Esophagus mucosa (tissue), 1 donor: ENCODE data around the gene GLG1. TPM values are rescaled to one million over a fixed set of nuclear protein-coding genes. Genes with fewer than 3 reads are reported as not detected.
"Not testable (repeated sequence)": the region's sequence is repeated elsewhere in the genome, so short reads cannot be mapped to it uniquely, and the experiment has no call there.

Experiments
- ATAC-seq: fragments of 200-7000 bp; cut with Tn5 transposase; one replicate; pipeline ENCODE4 v1.9.1; 2020
- total RNA-seq: library from RNA; stranded (reverse); gene quantifications from one replicate; pipeline ENCODE4 v1.2.4, GENCODE V29; 2023
- donor health status: DM: yes; HTN: yes; CAD: no.

GLG1 gene
- total RNA-seq, 1 donor from 2014 or later: 54.6 TPM

GRCh38 chr16:74524926-74525325 is 82.0 kb downstream of the GLG1 start:
- ATAC-seq: no peak

GRCh38 chr16:74524117-74524516 is 82.8 kb downstream of the GLG1 start:
- ATAC-seq: no peak

GRCh38 chr16:74523706-74524105 is 83.2 kb downstream of the GLG1 start:
- not testable (repeated sequence) for ATAC-seq

GRCh38 chr16:74522160-74522559 is 84.8 kb downstream of the GLG1 start:
- ATAC-seq: no peak

- no peak for ATAC-seq
Measured at GRCh38 chr16:74521691-74522090, 85.2 kb downstream of the GLG1 start.

GRCh38 chr16:74518934-74519333 is 88.0 kb downstream of the GLG1 start:
- ATAC-seq: not testable (repeated sequence)

GRCh38 chr16:74511961-74512360 is 95.0 kb downstream of the GLG1 start:
- ATAC-seq: no peak

- ATAC-seq: no peak
Measured at GRCh38 chr16:74505011-74505410, 101.9 kb downstream of the GLG1 start.

GRCh38 chr16:74503412-74503811 is 103.5 kb downstream of the GLG1 start:
- no peak for ATAC-seq

GRCh38 chr16:74501484-74502478 is 105.1 kb downstream of the GLG1 start:
- no peak for ATAC-seq

- no peak for ATAC-seq
Measured at GRCh38 chr16:74500907-74501306, 106.0 kb downstream of the GLG1 start.

- ATAC-seq: no peak
Measured at GRCh38 chr16:74499114-74499513, 107.8 kb downstream of the GLG1 start.

- no peak for ATAC-seq
Measured at GRCh38 chr16:74497761-74498160, 109.2 kb downstream of the GLG1 start.

GRCh38 chr16:74496054-74496453 is 110.9 kb downstream of the GLG1 start:
- no peak for ATAC-seq

GRCh38 chr16:74492976-74493375 is 113.9 kb downstream of the GLG1 start:
- ATAC-seq: no peak

- no peak for ATAC-seq
Measured at GRCh38 chr16:74487634-74488495, 119.0 kb downstream of the GLG1 start.

GRCh38 chr16:74485916-74486315 is 121.0 kb downstream of the GLG1 start:
- peak; percentile 57 for ATAC-seq

GRCh38 chr16:74480150-74481029 is 126.5 kb downstream of the GLG1 start:
- peak; percentile 84 for ATAC-seq

GRCh38 chr16:74477226-74477625 is 129.7 kb downstream of the GLG1 start:
- no peak for ATAC-seq

GRCh38 chr16:74474416-74474815 is 132.5 kb downstream of the GLG1 start:
- ATAC-seq: no peak

- no peak for ATAC-seq
Measured at GRCh38 chr16:74472540-74472939, 134.4 kb downstream of the GLG1 start.

- peak; percentile 72 for ATAC-seq
Measured at GRCh38 chr16:74472010-74472409, 134.9 kb downstream of the GLG1 start.
